D721Med (cell line): ENCODE measurements around the gene TPP2.
A peak's percentile ranks its signal among the peaks of the same experiment; 100 is the strongest.

Source experiments
- DNase-seq: peaks from one replicate; pipeline ENCODE4 v3.0.0; 2011; ENCODE audit warnings: low spot score; ENCODE audit not compliant: insufficient read length
- FAIRE-seq: peaks from 2 replicates; lab custom pipeline; 2011; peaks lifted over from hg19 to GRCh38; lab: Jason Lieb, UNC
- CTCF ChIP-seq: IDR thresholded peaks from 2 replicates; pipeline ENCODE4 v1.5.1; 2012; ENCODE audit warnings: mild to moderate bottlenecking, control low read depth; ENCODE audit not compliant: insufficient read depth; ENCODE audit errors: missing control alignments

The TPP2 gene

GRCh38 chr13:102710261-102710679, 113.5 kb downstream of the TPP2 start:
- TF ChIP-seq CTCF, result no peak
- no peak for DNase-seq
- FAIRE-seq, result no peak

- no peak for FAIRE-seq
- no peak for TF ChIP-seq CTCF
Measured at GRCh38 chr13:102715447-102715846, 118.7 kb downstream of the TPP2 start.

GRCh38 chr13:102718746-102719145, 122.0 kb downstream of the TPP2 start:
- FAIRE-seq, result no peak
- no peak for TF ChIP-seq CTCF

More at GRCh38 chr13:102715447-102715846, 118.7 kb downstream of the TPP2 start:
- no peak for DNase-seq

GRCh38 chr13:102721800-102722231, 125.0 kb downstream of the TPP2 start:
- FAIRE-seq, result no peak
- no peak for TF ChIP-seq CTCF
- DNase-seq, result no peak

More at GRCh38 chr13:102718746-102719145, 122.0 kb downstream of the TPP2 start:
- DNase-seq, result no peak

GRCh38 chr13:102724923-102725322, 128.1 kb downstream of the TPP2 start:
- TF ChIP-seq CTCF, result peak; percentile 74
- DNase-seq, result no peak
- FAIRE-seq, result no peak

- TF ChIP-seq CTCF, result no peak
- FAIRE-seq (peak; percentile 44), DNase-seq (no peak)
Measured at GRCh38 chr13:102726430-102726829, 129.6 kb downstream of the TPP2 start.
